GM12873 (cell line): Measurements from ENCODE around the gene BICC1.

Experiments used
- TF ChIP-seq, protein P1 (sequence below): IDR thresholded peaks from 2 replicates; pipeline ENCODE4 v1.5.1; 2012; ENCODE audit warnings: low read depth, mild to moderate bottlenecking, moderate library complexity, low read length, control low read depth; ENCODE audit not compliant: insufficient read depth; ENCODE audit errors: missing control alignments

BICC1 gene

DNA sequence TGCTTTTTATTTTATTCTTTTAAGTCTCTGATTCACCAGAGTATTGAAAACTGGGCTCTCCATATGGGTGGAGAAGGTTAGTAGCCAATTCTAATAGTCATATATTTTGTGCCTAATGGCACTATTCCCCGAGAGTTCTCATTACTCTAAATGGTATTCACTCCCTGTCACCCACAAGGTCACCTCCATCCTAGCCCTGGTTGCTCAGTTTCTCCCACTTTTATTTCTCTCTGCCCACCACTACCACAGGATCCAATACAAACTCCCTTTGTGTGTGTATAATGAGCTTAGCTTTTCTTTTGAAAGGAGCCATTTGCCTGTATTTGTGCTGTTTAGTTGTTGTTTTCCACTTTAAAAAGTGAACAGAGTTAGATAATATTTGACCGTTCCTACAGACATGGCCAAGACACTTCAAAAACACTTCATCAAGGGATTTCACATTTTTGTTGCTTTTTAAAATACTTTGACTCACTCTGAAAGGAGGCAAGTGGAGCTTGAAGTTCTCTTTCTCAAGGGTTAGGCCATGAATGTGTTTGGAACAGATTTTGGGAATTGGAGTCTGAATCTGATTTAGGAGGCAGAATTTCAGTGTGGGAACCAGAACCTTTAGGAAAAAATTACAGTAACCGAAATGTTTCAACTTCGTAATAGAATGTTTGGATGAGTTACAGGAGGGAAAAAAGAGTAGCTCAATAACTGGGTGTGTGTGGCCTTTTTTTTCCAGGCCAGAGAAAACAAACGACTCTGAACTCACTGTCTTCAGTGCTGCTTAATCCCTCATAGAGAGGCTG, 321.3 kb downstream of the BICC1 start:
- TF ChIP-seq, protein P1, sequence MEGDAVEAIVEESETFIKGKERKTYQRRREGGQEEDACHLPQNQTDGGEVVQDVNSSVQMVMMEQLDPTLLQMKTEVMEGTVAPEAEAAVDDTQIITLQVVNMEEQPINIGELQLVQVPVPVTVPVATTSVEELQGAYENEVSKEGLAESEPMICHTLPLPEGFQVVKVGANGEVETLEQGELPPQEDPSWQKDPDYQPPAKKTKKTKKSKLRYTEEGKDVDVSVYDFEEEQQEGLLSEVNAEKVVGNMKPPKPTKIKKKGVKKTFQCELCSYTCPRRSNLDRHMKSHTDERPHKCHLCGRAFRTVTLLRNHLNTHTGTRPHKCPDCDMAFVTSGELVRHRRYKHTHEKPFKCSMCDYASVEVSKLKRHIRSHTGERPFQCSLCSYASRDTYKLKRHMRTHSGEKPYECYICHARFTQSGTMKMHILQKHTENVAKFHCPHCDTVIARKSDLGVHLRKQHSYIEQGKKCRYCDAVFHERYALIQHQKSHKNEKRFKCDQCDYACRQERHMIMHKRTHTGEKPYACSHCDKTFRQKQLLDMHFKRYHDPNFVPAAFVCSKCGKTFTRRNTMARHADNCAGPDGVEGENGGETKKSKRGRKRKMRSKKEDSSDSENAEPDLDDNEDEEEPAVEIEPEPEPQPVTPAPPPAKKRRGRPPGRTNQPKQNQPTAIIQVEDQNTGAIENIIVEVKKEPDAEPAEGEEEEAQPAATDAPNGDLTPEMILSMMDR, result no peak

DNA sequence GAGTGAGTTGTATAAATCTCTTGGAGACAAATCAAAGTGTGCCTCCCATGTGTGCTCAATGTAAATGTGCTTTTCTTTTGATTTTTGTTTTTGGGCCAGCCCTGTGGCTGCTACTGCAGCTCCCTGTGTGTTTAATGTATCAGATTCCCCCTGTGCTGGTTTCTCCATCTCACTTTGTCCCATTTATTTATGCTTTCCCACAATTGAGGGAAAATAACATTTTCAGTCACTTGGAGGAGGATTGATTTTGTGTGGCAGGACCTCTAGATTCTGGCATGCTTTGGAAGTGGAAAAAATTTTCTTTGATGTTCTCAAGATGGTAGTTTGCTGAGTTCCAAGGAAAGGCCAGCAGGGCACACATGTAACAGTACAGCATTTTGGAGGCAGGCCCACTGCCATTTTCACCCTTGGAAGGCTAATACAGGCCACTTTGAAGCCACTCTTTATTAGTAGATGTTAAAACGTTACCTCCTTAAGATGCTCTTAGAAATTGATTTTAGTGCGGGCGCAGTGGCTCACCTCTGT, 323.6 kb downstream of the BICC1 start:
- TF ChIP-seq, protein P1, result no peak

DNA sequence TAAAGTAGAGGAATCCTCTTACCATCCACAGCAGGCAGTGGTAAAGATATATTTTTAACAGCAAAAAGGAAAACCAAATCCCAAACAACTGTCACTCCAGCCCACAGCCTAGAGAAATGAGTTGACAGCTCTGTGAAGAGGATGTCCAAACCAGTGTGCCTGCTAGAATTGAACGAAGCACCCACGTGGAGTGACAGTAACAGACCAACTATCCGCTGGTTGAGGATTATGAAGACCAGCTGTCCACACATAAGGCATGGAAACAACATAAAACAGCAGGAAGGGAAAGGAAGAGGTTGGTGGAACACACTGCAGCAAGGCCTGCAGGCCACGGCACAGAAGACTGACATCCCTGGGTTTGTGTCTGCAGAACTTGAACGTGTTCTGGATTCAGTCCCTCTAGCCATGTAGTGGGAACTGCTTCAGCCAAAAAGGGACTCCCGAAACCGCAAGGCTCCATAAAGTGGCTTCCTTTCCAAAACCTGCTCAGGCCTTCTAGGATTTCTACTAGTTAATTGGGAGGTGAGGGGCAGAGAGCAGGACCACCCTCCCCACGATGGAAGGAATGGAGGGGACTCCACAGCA, 324.4 kb downstream of the BICC1 start:
- TF ChIP-seq, protein P1, result no peak

DNA sequence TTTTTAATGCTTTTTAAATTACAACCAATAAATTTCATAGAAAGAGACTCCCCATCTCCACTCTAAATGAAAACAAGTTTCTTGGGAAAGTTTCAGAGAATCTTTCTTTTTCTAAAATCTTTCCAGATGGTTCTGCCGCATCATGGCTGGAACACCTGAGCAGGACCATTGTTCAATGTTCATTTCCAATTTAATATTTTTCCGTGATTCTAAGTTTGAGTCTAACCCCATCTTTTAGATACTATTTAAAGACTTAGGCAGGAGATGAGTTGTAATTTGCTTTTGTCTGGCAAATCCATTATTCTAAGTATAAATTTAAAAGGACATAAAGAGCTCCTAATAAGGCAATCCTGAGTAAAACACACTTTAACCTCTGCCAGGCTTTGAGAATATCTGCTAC, 325.2 kb downstream of the BICC1 start:
- TF ChIP-seq, protein P1, result no peak

DNA sequence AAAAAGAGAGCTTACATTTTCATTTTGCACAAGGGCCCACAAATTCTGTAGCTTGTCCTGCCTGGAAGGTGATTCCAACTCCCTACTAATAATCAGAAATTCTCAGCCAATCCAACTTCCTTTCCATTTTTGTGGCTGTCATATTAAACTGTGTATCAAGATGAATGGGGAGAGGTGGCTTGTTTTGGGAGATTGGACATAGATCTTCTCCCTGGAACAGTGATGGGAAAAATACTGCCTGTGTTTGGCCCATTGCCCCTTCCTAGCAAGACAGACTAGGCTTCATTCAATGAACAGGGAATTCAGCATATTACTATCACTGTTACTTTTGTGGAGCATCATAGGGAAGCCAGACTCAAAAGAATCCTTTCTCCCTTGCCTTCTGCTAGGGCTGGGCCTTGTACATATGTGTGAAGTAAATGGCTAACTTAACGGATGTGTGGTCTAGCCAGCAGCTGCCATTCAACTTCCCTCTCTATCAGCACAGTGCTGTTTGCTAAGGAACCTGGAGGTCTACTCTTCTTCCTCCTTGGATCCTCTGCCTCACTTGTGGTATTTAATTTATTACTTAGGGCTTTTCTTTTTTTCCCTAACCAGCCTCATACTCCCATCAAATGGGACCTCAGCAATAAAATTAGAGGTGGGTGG, 326.0 kb downstream of the BICC1 start:
- TF ChIP-seq, protein P1, result no peak

DNA sequence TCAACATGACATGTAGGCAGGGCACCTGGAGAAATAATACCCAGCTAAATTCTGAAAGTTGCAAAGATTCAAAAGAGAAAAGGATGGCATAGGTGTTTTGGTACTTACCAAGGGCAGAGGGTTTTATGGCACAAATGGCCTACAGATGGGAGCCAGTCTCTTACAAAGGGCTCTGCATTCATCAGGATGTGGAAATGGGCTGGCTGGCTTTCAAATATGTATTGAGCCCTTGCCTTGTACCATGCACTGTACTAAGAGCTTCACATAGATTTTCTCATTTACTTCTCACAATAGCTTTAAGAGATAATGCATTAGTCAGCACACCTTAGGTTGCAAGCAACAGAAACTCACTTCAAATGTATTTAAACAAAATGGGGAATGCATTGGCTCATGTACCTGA, 327.1 kb downstream of the BICC1 start:
- TF ChIP-seq, protein P1, result no peak

DNA sequence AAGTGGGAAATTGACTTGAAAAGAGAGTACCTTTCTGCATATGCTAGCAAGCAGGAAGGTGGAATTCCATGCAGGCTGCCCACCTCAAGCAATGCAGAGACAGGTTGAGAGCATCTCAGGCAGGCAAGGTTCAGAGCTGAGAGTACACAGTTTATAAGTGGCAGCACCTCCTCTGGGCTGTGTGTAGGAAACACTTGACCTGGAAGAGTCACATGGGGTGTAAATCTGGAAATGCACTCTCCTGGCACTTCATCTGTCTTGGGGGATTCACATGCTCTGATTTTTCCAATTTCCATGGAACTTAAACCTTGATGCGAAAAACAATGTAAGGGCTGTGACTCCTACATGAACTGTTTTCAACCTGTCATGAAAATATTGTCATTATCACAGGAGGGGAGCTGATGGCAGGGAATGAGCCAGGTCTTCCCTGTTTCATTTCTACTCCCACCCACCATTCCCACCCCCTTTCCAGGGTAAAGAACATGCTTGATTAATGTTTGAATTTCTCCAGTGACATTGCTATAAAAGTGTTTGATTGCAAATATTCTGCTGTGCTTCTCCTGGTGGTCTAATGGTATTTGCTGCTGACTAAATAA, 328.3 kb downstream of the BICC1 start:
- TF ChIP-seq, protein P1, result no peak
